AG09319 (cell line): Measurements from ENCODE around the gene KCNIP4.

Experiments used
- DNase-seq: peaks from one replicate; pipeline ENCODE4 v3.0.0-alpha.2; 2010; ENCODE audit warnings: low read depth; ENCODE audit errors: extremely low read depth
- TF ChIP-seq, protein P1 (sequence below): IDR thresholded peaks from 2 replicates; pipeline ENCODE4 v1.5.1; 2011; ENCODE audit warnings: low read depth, mild to moderate bottlenecking, inconsistent platforms, low read length, moderate library complexity

KCNIP4 gene

GRCh38 chr4:21090094-21090666, 858.4 kb downstream of the KCNIP4 start:
- no peak for DNase-seq

DNA sequence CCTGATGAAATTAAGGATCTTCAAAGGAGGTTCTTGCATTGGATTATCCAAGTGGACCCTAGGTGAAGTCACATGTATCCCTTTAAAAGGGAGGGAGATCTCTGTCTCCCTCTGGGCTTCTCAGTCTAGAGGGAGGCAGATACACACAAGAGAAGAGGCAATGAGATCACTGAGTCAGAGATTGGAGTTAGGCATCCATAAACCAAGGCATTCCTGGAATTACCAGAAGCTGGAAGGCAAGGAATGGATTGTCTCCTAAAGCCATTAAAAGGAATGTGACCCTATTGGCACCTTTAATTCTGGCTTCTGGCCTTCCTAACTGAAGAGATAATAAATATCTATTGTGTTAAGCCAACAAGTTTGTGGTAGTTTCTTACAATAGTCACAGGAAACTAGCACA, 865.2 kb downstream of the KCNIP4 start:
- no peak for DNase-seq
- TF ChIP-seq, protein P1, sequence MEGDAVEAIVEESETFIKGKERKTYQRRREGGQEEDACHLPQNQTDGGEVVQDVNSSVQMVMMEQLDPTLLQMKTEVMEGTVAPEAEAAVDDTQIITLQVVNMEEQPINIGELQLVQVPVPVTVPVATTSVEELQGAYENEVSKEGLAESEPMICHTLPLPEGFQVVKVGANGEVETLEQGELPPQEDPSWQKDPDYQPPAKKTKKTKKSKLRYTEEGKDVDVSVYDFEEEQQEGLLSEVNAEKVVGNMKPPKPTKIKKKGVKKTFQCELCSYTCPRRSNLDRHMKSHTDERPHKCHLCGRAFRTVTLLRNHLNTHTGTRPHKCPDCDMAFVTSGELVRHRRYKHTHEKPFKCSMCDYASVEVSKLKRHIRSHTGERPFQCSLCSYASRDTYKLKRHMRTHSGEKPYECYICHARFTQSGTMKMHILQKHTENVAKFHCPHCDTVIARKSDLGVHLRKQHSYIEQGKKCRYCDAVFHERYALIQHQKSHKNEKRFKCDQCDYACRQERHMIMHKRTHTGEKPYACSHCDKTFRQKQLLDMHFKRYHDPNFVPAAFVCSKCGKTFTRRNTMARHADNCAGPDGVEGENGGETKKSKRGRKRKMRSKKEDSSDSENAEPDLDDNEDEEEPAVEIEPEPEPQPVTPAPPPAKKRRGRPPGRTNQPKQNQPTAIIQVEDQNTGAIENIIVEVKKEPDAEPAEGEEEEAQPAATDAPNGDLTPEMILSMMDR: no peak

More at GRCh38 chr4:21090094-21090666, 858.4 kb downstream of the KCNIP4 start:
- TF ChIP-seq, protein P1: no peak

DNA sequence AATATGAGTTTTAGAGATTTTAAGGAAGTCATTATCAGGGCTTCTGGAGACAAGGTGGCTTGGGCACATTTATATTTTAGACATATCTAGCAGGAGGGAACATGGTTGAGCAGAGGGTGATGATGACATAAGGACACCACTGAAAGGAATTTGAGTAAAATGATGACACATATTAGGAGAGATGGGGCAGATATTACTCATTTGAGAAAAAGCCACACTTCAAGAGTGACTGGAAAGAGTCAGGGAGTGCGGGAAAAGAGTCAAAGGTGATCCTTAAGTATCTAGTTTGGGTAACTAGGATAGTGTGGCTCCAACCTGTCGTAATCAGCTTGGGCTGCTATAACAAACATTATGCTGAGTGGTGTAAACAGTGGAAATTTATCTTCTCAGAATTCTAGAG, 870.6 kb downstream of the KCNIP4 start:
- TF ChIP-seq, protein P1: no peak
- DNase-seq: no peak

DNA sequence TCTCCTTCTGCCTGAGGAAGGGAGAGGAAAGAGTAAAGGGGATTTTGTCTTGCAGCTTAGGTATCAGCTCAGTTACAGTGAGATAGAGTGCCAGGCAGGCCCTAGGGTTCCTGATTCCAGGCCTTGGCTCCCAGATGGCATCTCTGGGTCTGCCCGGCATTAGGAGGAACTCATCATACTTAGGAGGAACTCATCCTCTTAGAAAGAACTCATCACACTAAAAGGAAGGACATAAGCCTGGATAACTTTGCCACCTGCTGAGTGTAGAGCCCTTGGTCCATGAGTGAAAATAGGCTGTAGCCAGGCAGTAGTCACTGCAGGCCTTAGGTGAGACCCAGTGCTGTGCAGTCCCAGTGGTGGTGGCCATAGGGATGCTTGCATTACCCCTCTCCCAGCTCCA, 881.2 kb downstream of the KCNIP4 start:
- no peak for DNase-seq
- TF ChIP-seq, protein P1: no peak

- TF ChIP-seq, protein P1: no peak
- no peak for DNase-seq
Measured at GRCh38 chr4:21061902-21062301, 886.7 kb downstream of the KCNIP4 start.

DNA sequence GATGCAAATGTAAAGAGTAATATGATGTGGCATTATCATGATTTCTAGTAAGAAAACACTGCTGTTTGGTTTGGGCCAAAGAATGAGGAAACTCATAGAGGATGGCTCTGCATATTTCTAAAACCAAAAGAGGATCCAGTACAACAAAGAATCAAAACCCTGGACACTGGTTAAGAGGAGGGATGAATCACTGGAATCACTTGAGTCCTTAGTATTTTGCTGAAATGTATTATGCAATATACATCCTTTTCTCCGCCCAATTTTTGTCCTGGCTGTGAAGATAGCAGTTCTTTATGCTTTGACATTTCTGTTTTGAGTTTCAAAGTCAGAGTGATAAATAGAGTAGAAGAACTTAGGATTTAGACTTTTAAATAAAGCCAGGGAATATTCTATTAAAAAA, 902.4 kb downstream of the KCNIP4 start:
- TF ChIP-seq, protein P1: no peak
- no peak for DNase-seq

DNA sequence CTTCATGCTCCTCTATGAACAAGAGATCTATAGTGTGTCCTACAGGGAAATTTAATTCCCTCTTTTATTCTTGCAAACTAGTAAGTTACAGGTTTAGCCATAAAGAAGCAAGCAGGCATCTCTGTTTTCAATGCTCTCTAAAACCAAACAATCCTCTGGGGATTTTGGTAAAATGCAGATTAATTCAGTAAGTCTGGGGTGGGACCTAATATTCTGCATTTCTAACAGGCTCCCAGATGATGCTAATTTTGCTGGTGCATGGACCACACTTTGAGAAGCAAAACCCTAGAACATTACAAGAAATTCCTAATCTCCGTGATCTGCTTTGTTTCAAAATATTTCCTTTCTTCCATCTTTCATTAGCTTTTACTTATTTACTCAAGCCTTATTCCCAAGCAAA, 903.5 kb downstream of the KCNIP4 start:
- no peak for DNase-seq
- TF ChIP-seq, protein P1: no peak
